HepG2 (cell line): ENCODE results near the gene PFN4. TPM values are rescaled to one million over a fixed set of nuclear protein-coding genes. Genes with fewer than 3 reads are reported as not detected.

ENCODE experiments used
- ATAC-seq: fragments of 200-7000 bp; cut with Tn5 transposase; 3 replicates; pipeline ENCODE4 v1.9.1; 2020; ENCODE audit warnings: mild to moderate bottlenecking, moderate library complexity
- BruUV-seq: library from RNA; stranded (reverse); fragments of 400-500 nt; replicated peaks from 2 replicates; lab custom pipeline; 2021; lab: Mats Ljungman, UMichigan
- CTCF ChIA-PET: fragments of 300-600 bp; formaldehyde crosslinking; extraction: SDS; loops from one replicate; lab custom pipeline; 2021; ENCODE audit warnings: low total read pairs, inconsistent platforms, low intra/inter-chr PET ratio; lab: Yijun Ruan, JAX
- POLR2A ChIA-PET: fragments of 350-600 bp; sonication (Branson Sonifier 250); formaldehyde crosslinking; loops from one replicate; lab custom pipeline; 2020; ENCODE audit warnings: antibody characterized with exemption, inconsistent platforms; lab: Yijun Ruan, JAX
- DNase-seq: peaks from one replicate; pipeline ENCODE4 v3.0.0-alpha.2; 2015; ENCODE audit warnings: low spot score
- FAIRE-seq: peaks from 3 replicates; lab custom pipeline; 2011; peaks lifted over from hg19 to GRCh38; lab: Jason Lieb, UNC
- H2AFZ ChIP-seq: one replicate; pipeline ENCODE4 v1.6.1; 2011; ENCODE audit warnings: low read length, inconsistent platforms
- H3K27ac ChIP-seq: fragments of 300-600 bp; 3 replicates; pipeline ENCODE4 v1.8.0; 2011; ENCODE audit warnings: mixed run types, mild to moderate bottlenecking, mixed read lengths, low read length, inconsistent platforms; ENCODE audit not compliant: insufficient read depth; ENCODE audit errors: extremely low read length
- H3K27me3 ChIP-seq, 2 experiments: fragments of 200-600 bp in 1 of 2; 2 replicates in 1 of 2; 3 replicates in 1 of 2; pipeline versions ENCODE4 v1.6.0 to v1.8.0; 2011; ENCODE audit warnings: low read length in 2 of 2, mild to moderate bottlenecking in 2 of 2, moderate library complexity in 2 of 2, inconsistent platforms in 1 of 2; ENCODE audit not compliant: insufficient read depth in 2 of 2, control insufficient read depth in 1 of 2
- H3K36me3 ChIP-seq, 2 experiments: fragments of 200-600 bp in 1 of 2; replicated peaks in 1 of 2; 2 replicates in 1 of 2; 3 replicates in 1 of 2; pipeline versions ENCODE4 v1.5.1 to v1.8.0; 2011; ENCODE audit warnings: low read length in 2 of 2, inconsistent platforms in 1 of 2; ENCODE audit not compliant: insufficient read depth in 2 of 2, control insufficient read depth in 1 of 2
- H3K4me1 ChIP-seq: 2 replicates; pipeline ENCODE4 v1.5.1; 2012; ENCODE audit warnings: low read length, inconsistent platforms; ENCODE audit not compliant: insufficient read depth
- H3K4me2 ChIP-seq: 2 replicates; pipeline ENCODE4 v1.6.0; 2011; ENCODE audit warnings: low read depth, low read length, inconsistent platforms
- H3K4me3 ChIP-seq, 3 experiments: fragments of 200-600 bp in 1 of 3; sonication (generic), shearing (Covaris generic) in 1 of 3; replicated peaks in 1 of 3; 2 replicates each; pipeline ENCODE4 v1.5.1; 2011 to 2016; ENCODE audit warnings: low read length in 3 of 3, inconsistent platforms in 2 of 3, low read depth in 2 of 3, mild to moderate bottlenecking in 2 of 3, control low read depth in 1 of 3, mixed read lengths in 1 of 3; ENCODE audit not compliant: insufficient read depth in 1 of 3
- H3K79me2 ChIP-seq: one replicate; pipeline ENCODE4 v1.6.1; 2011; ENCODE audit warnings: low read length, inconsistent platforms; ENCODE audit not compliant: insufficient read depth
- H3K9ac ChIP-seq: 2 replicates; pipeline ENCODE4 v1.6.0; 2011; ENCODE audit warnings: mild to moderate bottlenecking, low read depth, low read length, inconsistent platforms; ENCODE audit not compliant: insufficient read depth
- H3K9me3 ChIP-seq: 2 replicates; pipeline ENCODE4 v1.5.1; 2012; ENCODE audit warnings: mild to moderate bottlenecking, low read length
- H4K20me1 ChIP-seq: 2 replicates; pipeline ENCODE4 v1.6.0; 2011; ENCODE audit warnings: inconsistent platforms, mild to moderate bottlenecking, low read length, moderate library complexity; ENCODE audit not compliant: insufficient read depth
- EEA1 ChIP-seq: sonication (generic); formaldehyde crosslinking; IDR thresholded peaks from 2 replicates; pipeline ENCODE4 v1.5.1; 2020; ENCODE audit warnings: mild to moderate bottlenecking, missing genetic modification reagents, borderline replicate concordance
- HMG20A ChIP-seq: IDR thresholded peaks from 2 replicates; pipeline ENCODE4 v1.6.1; 2016; ENCODE audit warnings: borderline replicate concordance
- KLF13 ChIP-seq: sonication (generic); formaldehyde crosslinking; IDR thresholded peaks from 2 replicates; pipeline ENCODE4 v1.4.0; 2020; ENCODE audit warnings: mild to moderate bottlenecking, missing genetic modification reagents
- MAFG ChIP-seq: sonication (generic); formaldehyde crosslinking; IDR thresholded peaks from 2 replicates; pipeline ENCODE4 v1.5.1; 2020; ENCODE audit warnings: mild to moderate bottlenecking, missing genetic modification reagents
- MLX ChIP-seq: IDR thresholded peaks from 2 replicates; pipeline ENCODE4 v1.6.1; 2016
- POLR2AphosphoS5 ChIP-seq: IDR thresholded peaks from 2 replicates; pipeline ENCODE4 v1.6.1; 2012; ENCODE audit warnings: low read depth, low read length
- RELA ChIP-seq: sonication (generic); formaldehyde crosslinking; IDR thresholded peaks from 2 replicates; pipeline ENCODE4 v1.4.0; 2020; ENCODE audit warnings: missing genetic modification reagents
- TFDP2 ChIP-seq: sonication (generic); formaldehyde crosslinking; IDR thresholded peaks from 2 replicates; pipeline ENCODE4 v1.4.0; 2020; ENCODE audit warnings: missing genetic modification reagents
- ZBTB39 ChIP-seq: sonication (generic); formaldehyde crosslinking; IDR thresholded peaks from 2 replicates; pipeline ENCODE4 v1.5.0; 2020; ENCODE audit warnings: missing genetic modification reagents
- ZBTB4 ChIP-seq: sonication (generic); formaldehyde crosslinking; IDR thresholded peaks from 2 replicates; pipeline ENCODE4 v1.4.0; 2020; ENCODE audit warnings: missing genetic modification reagents, mild to moderate bottlenecking, borderline replicate concordance
- ZNF383 ChIP-seq: sonication (generic); formaldehyde crosslinking; IDR thresholded peaks from 2 replicates; pipeline ENCODE4 v1.4.0; 2020; ENCODE audit warnings: missing genetic modification reagents, mild to moderate bottlenecking, borderline replicate concordance
- ZNF776 ChIP-seq: sonication (generic); formaldehyde crosslinking; IDR thresholded peaks from 2 replicates; pipeline ENCODE4 v1.4.0; 2020; ENCODE audit warnings: mild to moderate bottlenecking, missing genetic modification reagents
- WGBS: methylation state at CpG from one replicate; pipeline ENCODE4 v1.1.6; 2017; ENCODE audit warnings: low lambda C conversion rate; 5-methylcytosine and 5-hydroxymethylcytosine counted together
- in situ Hi-C: cut with HindIII; loops from 2 replicates; pipeline ENCODE4 v1.10.0; 2017; ENCODE audit warnings: low pct_unique_long_range_greater_than_20kb; ENCODE audit not compliant: extremely low pct_ligation_motif_present
- intact Hi-C: fragments of 100-400 bp; cut with micrococcal nuclease; formaldehyde crosslinking; loops from one replicate; pipeline ENCODE4 v1.10.0; 2022; ENCODE audit not compliant: unreplicated experiment
- polyA plus RNA-seq, 8 experiments: library from polyadenylated mRNA; depleted of rRNA in 3 of 8; stranded (reverse) in 7 of 8; unstranded in 1 of 8; fragments of >200 nt; fragmentation: Illumina TruSeq in 4 of 8; extraction: Trizol in 4 of 8; gene quantifications; 2 replicates each; pipeline versions ENCODE4 v1.2.1 to v1.2.3, GENCODE V29; 2011 to 2016; ENCODE audit warnings: low read depth in 4 of 8, missing spikeins in 1 of 8, mixed read lengths in 1 of 8; ENCODE audit not compliant: insufficient read depth in 1 of 8
- total RNA-seq, 5 experiments: library from RNA; depleted of rRNA; stranded (reverse); fragments of >200 nt; fragmentation: Illumina TruSeq; extraction: Trizol; gene quantifications; 2 replicates each; pipeline ENCODE4 v1.2.3, GENCODE V29; 2016; ENCODE audit warnings: low read depth in 1 of 5

Gene PFN4
- total and polyA plus RNA-seq, 2 of the 13 experiments (the other 11 are each of a cell fraction or from before 2014, with no cell fraction given): 0.12 to 0.20 TPM

GRCh38 chr2:24104110-24104650, 19.0 kb downstream of the PFN4 start:
- intact Hi-C loops: no loop called here
- H4K20me1 ChIP-seq: no peaks in the 10 kb centered on the region
- H3K4me1 ChIP-seq: peaks cover 16% of the 10 kb centered on the region
- TF ChIP-seq RELA (no peak), HMG20A (no peak), KLF13 (CRISPR knock-in tag) (no peak), MAFG (no peak), ZBTB39 (CRISPR knock-in tag) (no peak), ZNF383 (CRISPR knock-in tag) (no peak)
- FAIRE-seq: no peak
- ATAC-seq: peak; percentile 54
- H3K4me3 ChIP-seq: no peak overlapping the region
- no peaks in the 10 kb centered on the region for H3K36me3 ChIP-seq
- no peak overlapping the region for H3K9ac ChIP-seq
- CTCF ChIA-PET: no interaction called here
- peaks cover 0 to 8% of the 10 kb centered on the region in 2 experiments; a peak in 1 of 5 replicates for H3K27me3 ChIP-seq
- in situ Hi-C loops: no loop called here
- BruUV-seq: no TSS peak
- H3K79me2 ChIP-seq: no peaks in the 10 kb centered on the region
- 44% methylated on average over 3 of the region's 8 CpGs for WGBS
- H3K9me3 ChIP-seq: peaks cover 9% of the 10 kb centered on the region; the same call in 1 of the 2 replicates
- H2AFZ ChIP-seq: no peak overlapping the region
- DNase-seq: no peak
- POLR2A ChIA-PET: no interaction called here
- no peak overlapping the region for H3K4me2 ChIP-seq
- no peak overlapping the region for H3K27ac ChIP-seq

GRCh38 chr2:24102677-24103076, 20.5 kb downstream of the PFN4 start:
- no peak overlapping the region for H3K27ac ChIP-seq
- no peak for ATAC-seq
- no peaks in the 10 kb centered on the region for H3K79me2 ChIP-seq
- intact Hi-C loops: no loop called here
- no TSS peak for BruUV-seq
- ChIA-PET CTCF (no interaction called here), POLR2A (interaction anchor here (1.3 kb wide), 1 partner anchor 18 kb away, joined by 3 read pairs; the partner anchor contains the start of gene TP53I3)
- H2AFZ ChIP-seq: no peak overlapping the region
- H3K4me2 ChIP-seq: no peak overlapping the region
- H3K4me3 ChIP-seq: no peak overlapping the region
- FAIRE-seq: no peak
- 82% methylated on average over 1 of the region's 1 CpG for WGBS
- peaks cover 0 to 8% of the 10 kb centered on the region in 2 experiments; a peak in 1 of 5 replicates for H3K27me3 ChIP-seq
- H3K9ac ChIP-seq: no peak overlapping the region
- peaks cover 9% of the 10 kb centered on the region; the same call in 1 of the 2 replicates for H3K9me3 ChIP-seq
- H3K36me3 ChIP-seq: no peaks in the 10 kb centered on the region
- in situ Hi-C loops: no loop called here
- DNase-seq: no peak
- 0 out of 2 replicates have a peak, but pooled peaks cover 5% of the 10 kb centered on the region for H3K4me1 ChIP-seq
- H4K20me1 ChIP-seq: no peaks in the 10 kb centered on the region
- TF ChIP-seq ZBTB4 (no peak), TFDP2 (CRISPR knock-in tag) (no peak), EEA1 (CRISPR knock-in tag) (no peak), MLX (CRISPR knock-in tag) (no peak), ZNF776 (CRISPR knock-in tag) (no peak), POLR2AphosphoS5 (no peak)
